GM12873 (cell line): ENCODE measurements around the gene PRPS2.
A peak's percentile ranks its signal among the peaks of the same experiment; 100 is the strongest.

ENCODE experiments used
- CTCF ChIP-seq: IDR thresholded peaks from 2 replicates; pipeline ENCODE4 v1.5.1; 2012; ENCODE audit warnings: low read depth, mild to moderate bottlenecking, moderate library complexity, low read length, control low read depth; ENCODE audit not compliant: insufficient read depth; ENCODE audit errors: missing control alignments

Gene PRPS2

GRCh38 chrX:12768491-12768890 lies 22.7 kb upstream of the PRPS2 start:
- no peak for TF ChIP-seq CTCF

GRCh38 chrX:12770440-12770839 lies 20.8 kb upstream of the PRPS2 start:
- peak; percentile 44 for TF ChIP-seq CTCF

- peak; percentile 98 for TF ChIP-seq CTCF
These were observed 19.7 kb upstream of the PRPS2 start for GRCh38 chrX:12771445-12772069.

- no peak for TF ChIP-seq CTCF
These were observed 13.5 kb upstream of the PRPS2 start for GRCh38 chrX:12777670-12778069.

GRCh38 chrX:12779534-12779933 lies 11.7 kb upstream of the PRPS2 start:
- no peak for TF ChIP-seq CTCF

GRCh38 chrX:12788645-12789044 lies 2.6 kb upstream of the PRPS2 start:
- no peak for TF ChIP-seq CTCF

GRCh38 chrX:12789976-12790375 lies 1.2 kb upstream of the PRPS2 start:
- no peak for TF ChIP-seq CTCF
